GOT3 (cell line): ENCODE data around the gene USF1.
"Not testable (repeated sequence)": the region's sequence is repeated elsewhere in the genome, so short reads cannot be mapped to it uniquely, and the experiment has no call there.

Experiments used
- DNase-seq: peaks from one replicate; lab custom pipeline; 2025; ENCODE audit warnings: mixed read lengths; lab: John Stamatoyannopoulos, UW

The USF1 gene

GRCh38 chr1:161048949-161049722 is 3.4 kb upstream of the USF1 start:
- no peak for DNase-seq

GRCh38 chr1:161047436-161048420 is 2.0 kb upstream of the USF1 start:
- no peak for DNase-seq

- DNase-seq: no peak
Observed at GRCh38 chr1:161046605-161047228, 940 bp upstream of the USF1 start.

GRCh38 chr1:161044908-161045735 is 655 bp downstream of the USF1 start:
- peak; percentile 30 for DNase-seq

DNA sequence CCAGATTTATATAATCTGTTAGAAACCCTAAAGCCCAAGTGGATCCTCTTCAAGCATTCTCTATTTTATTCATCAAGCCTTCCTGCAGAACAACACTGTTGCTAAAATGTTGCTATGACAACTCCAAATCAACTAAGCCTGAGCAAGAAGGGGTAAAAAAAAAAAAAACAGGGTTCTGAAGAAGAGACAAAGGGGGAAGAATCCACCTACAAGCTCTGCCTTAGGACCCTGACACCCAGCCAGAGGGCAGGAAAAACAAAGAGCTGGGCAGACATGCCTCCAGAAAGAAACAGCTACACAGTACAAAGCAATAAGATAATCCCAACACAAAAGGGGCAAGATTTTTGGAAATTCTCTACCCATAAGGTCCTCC is 1.3 kb downstream of the USF1 start:
- DNase-seq: no peak

DNA sequence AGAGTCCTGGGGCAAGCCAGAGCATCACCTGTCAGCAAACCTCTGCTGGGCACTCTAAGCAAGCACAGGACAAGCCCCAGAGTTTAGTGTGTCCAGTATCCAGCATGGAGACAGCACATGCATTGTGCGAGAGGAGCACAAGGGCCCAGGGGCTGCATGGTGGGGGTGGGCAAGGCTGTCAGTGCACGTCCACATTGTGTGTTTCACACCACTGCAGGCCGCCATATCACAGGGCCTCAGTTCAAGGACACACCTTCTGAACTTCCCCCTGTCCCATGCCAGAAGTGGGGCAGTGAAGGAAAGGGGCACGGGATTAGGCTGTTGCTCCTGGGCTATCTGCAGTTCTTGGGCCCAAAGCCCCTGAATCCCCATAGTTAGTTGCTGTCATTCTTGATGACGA is 6.2 kb downstream of the USF1 start:
- DNase-seq: no peak

- no peak for DNase-seq
Observed at GRCh38 chr1:161039154-161039545, 6.6 kb downstream of the USF1 start.

DNA sequence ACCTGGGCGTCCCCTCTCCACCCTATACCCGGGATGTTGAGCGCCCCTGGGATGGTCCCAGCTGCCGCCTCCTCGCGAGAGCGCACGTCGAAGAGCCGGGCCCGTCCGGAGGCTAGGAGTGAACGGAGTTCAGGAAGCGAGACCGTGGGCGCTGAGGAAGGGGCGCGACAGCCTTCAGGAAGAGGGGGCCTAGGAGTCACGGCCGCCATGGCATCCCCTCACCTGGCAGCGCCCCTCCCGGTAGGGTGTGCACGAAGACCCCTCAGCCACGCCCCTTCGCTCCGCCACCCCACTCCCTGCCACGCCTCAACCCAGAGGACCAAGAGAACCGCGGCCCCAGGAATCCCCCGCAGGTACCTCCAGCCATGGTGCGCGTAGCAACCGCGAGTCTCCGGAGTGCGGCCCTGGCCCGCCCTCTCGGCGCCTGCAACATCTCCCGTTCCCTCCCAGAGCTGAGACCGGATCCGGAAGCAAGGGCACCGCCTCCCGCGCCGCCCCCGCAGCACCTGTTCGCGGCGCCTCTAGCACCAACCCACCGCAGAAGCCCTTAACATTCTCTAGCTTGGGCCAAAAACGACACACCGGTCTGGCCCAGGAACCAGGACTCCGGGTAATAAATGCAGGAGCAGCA is 7.1 kb downstream of the USF1 start, which contains the start of gene TSTD1:
Gene TSTD1 (minus strand): TSS at position 442 of the 631 bp plus-strand sequence. CDS start 75 bp downstream, at position 367.
- no peak for DNase-seq

GRCh38 chr1:161037661-161038522 is 7.9 kb downstream of the USF1 start:
- no peak for DNase-seq

- no peak for DNase-seq
Observed at GRCh38 chr1:161033751-161034150, 12.0 kb downstream of the USF1 start.

DNA sequence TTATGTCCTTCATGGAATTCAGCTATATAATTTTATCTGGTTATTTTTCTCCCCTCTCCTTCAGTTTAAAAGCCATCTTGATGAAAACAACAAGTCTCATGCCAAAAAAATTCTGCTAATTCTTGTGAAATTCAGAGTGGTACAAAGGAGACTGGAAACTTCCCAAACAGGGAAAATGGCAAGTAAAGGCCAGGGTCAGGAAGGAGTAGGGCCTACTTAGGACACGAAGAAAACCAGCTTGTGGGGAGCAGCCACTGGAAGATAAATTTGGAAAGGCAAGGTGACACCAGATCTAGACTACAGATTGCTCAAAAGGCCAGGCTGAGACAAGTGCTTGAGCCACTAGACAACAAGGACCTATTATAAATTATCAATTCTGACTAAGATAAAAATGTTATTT is 13.4 kb downstream of the USF1 start:
- no peak for DNase-seq

DNA sequence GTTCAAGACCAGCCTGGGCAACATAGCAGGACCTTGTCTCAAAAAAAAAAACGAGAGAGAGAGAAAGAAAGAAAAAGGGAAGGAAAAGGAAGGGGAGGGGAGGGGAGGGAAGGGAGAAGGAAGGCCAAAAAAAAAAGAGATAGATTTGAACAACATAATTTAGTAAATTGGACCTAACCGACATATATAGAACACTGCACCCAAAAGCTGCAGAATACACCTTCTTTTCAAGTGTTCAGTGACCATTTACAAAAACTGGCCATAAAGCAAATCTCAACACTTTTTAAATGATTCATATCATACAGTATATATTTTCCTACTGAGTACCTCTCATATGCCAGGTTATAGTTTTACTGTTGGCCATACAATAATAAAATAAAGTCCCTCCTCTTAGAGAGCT is 13.9 kb downstream of the USF1 start:
- DNase-seq: no peak

DNA sequence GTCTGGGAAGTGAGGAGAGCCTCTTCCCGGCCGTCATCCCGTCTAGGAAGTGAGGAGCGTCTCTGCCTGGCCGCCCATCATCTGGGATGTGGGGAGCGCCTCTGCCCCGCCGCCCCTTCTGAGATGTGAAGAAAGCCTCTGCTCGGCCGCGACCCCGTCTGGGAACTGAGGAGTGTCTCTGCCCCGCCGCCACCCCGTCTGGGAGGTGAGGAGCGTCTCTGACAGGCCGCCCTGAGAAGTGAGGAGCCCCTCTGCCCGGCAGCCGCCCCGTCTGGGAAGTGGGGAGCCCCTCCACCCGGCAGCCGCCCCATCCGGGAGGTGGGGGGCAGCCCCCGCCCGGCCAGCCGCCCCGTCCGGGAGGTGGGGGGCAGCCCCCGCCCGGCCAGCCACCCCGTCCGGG is 16.3 kb downstream of the USF1 start:
- DNase-seq: not testable (repeated sequence)

DNA sequence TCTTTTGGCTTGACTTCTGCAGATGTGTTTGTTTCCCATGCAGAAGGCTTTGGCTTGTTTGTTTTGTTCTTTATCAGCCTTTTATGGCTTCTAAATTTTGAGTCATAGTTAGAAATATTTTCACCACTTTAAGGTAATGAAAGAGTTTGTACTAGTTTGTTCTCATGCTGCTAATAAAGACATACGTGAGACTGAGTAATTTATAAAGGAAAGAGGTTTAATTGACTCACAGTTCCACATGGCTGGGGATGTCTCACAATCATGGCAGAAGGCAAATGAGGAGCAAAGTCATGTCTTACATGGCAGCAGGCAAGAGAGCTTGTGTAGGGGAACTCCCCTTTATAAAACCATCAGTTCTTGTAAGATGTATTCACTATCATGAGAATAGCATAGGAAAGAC is 18.8 kb downstream of the USF1 start:
- not testable (repeated sequence) for DNase-seq

GRCh38 chr1:161022432-161022831 is 23.3 kb downstream of the USF1 start:
- DNase-seq: not testable (repeated sequence)

DNA sequence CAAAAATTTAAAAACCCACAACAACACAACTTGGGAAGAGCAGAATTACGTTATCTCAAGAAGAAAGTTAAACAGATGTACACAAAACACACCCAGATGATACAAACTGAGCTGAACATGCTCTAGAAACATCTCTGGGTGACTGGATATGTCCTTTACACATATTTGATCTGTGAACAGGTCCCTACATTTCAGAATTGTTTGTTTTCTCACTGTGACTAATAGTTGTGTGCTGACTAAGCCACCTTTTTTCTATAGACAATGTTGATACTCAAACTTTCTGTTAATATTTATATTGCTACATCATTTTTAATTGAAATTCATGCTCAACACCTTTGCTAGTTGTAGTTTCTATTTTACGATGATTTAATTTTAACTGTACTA is 23.8 kb downstream of the USF1 start:
- DNase-seq: no peak

GRCh38 chr1:161021165-161021969 is 24.4 kb downstream of the USF1 start:
- DNase-seq: no peak

DNA sequence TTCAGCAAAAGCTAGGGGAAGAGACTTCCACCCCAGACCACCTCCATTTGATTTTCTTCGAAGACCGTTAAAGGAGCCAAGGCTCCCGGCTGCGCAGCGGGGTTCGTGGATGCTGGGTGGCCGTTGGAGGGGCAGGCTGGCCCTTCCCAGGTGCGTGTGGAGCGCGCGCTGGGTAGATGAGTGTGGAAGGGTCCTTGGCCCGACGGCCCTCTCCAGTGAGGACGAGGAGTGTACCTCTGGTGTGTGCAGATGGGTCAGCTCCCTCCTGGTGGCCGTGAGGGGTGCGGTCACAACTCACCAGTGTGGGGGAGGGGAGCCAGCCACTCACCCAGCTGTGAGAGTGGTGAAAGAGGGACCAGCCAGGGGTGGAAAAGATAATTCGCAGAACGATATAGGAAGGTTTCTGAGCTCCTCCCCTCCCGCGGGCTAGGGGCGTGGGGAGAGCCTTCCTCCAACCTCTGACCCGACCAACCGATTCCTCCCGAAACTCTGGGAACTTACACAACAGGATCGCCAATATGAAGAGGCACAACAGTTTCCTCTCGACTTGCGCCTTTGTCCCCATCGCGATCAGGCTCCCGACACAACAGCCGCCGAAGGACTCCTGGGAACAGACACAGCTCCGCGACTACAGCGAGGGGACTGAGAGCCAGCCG is 25.1 kb downstream of the USF1 start, which contains the start of gene F11R:
Gene F11R (minus strand): TSS at position 644 of the 656 bp plus-strand sequence. CDS start 79 bp downstream, at position 565.
- DNase-seq: no peak
